Stomach (tissue), 9 donors: ENCODE results near the gene CUEDC1. TPM values are rescaled to one million over a fixed set of nuclear protein-coding genes. Genes with fewer than 3 reads are reported as not detected.
A peak's percentile ranks its signal among the peaks of the same experiment; 100 is the strongest.

Experiments
- DNase-seq, 2 donors: peaks; one replicate each; pipeline versions ENCODE4 v3.0.0 to v3.0.0-alpha.2; 2013 to 2019
- H3K27ac ChIP-seq, 5 donors: fragments of 200-600 bp in 4 of 5; sonication (generic) in 4 of 5; one replicate each; pipeline ENCODE4 v1.5.1; 2013 to 2019; ENCODE audit warnings: mild to moderate bottlenecking in 1 of 5, moderate library complexity in 1 of 5
- H3K27me3 ChIP-seq, 3 donors: fragments of 200-600 bp; sonication (generic); one replicate each; pipeline ENCODE4 v1.5.1; 2017 to 2019; ENCODE audit warnings: mixed run types in 1 of 3
- H3K36me3 ChIP-seq, 4 donors: fragments of 200-600 bp; sonication (generic); 1 replicate in 3 of 4; 2 replicates in 1 of 4; pipeline ENCODE4 v1.5.1; 2016 to 2019
- H3K4me1 ChIP-seq, 4 donors: fragments of 200-600 bp; sonication (generic); one replicate each; pipeline ENCODE4 v1.5.1; 2016 to 2019
- H3K4me3 ChIP-seq, 4 donors: fragments of 200-600 bp; sonication (generic) in 3 of 4; one replicate each; pipeline ENCODE4 v1.5.1; 2016 to 2019; ENCODE audit warnings: mild to moderate bottlenecking in 1 of 4
- H3K9me3 ChIP-seq, 4 donors: fragments of 200-600 bp; sonication (generic); one replicate each; pipeline ENCODE4 v1.5.1; 2016 to 2019
- EP300 ChIP-seq: sonication (generic); formaldehyde crosslinking; IDR thresholded peaks from one replicate; pipeline ENCODE4 v1.6.1; 2017; ENCODE audit warnings: antibody characterized with exemption
- POLR2A ChIP-seq, 4 donors: fragments of 450-650 bp; IDR thresholded peaks; one replicate each; pipeline ENCODE4 v1.6.1; 2016; ENCODE audit warnings: antibody characterized with exemption in 4 of 4, control low read depth in 2 of 4, mild to moderate bottlenecking in 1 of 4, moderate library complexity in 1 of 4
- POLR2AphosphoS5 ChIP-seq, 3 donors: sonication (generic); formaldehyde crosslinking; IDR thresholded peaks; one replicate each; pipeline ENCODE4 v1.6.1; 2016; ENCODE audit warnings: antibody characterized with exemption in 3 of 3
- WGBS, 5 donors: extraction: QIAGEN DNeasy Blood & Tissue Kit in 3 of 5; methylation state at CpG; one replicate each; pipeline versions ENCODE4 v1.1.5 to v1.1.7; 2013 to 2018; 5-methylcytosine and 5-hydroxymethylcytosine counted together
- intact Hi-C: fragments of 100-400 bp; cut with DNase I; formaldehyde crosslinking; loops from one replicate; pipeline ENCODE4 v1.15.1; 2023; ENCODE audit warnings: low total_unique reads
- polyA plus RNA-seq, 3 donors: library from polyadenylated mRNA; stranded (reverse); fragments of 200-250 nt; gene quantifications; one replicate each; pipeline ENCODE4 v1.2.3, GENCODE V29; 2013
- total RNA-seq, 5 donors: library from RNA; depleted of rRNA; stranded (reverse); fragments of >200 nt; gene quantifications; one replicate each; pipeline versions ENCODE4 v1.1.0 to v1.2.3, GENCODE V29; 2014 to 2016
- TF ChIP-seq, protein P1 (sequence below), 7 experiments: fragments of 450-650 bp in 4 of 7; fragments of 200-600 bp in 3 of 7; sonication (generic) in 3 of 7; IDR thresholded peaks; one replicate each; pipeline ENCODE4 v1.5.1; 2016 to 2019; ENCODE audit warnings: antibody characterized with exemption in 7 of 7, control low read depth in 2 of 7, mild to moderate bottlenecking in 1 of 7
- donor health status: healthy with polysubstance abuse.
- donor health status: Bipolar disorder and iron deficiency.
- donor health status: healthy.

Gene CUEDC1
- total and polyA plus RNA-seq, 8 donors: 10.5 to 111 (median 21.7) TPM

DNA sequence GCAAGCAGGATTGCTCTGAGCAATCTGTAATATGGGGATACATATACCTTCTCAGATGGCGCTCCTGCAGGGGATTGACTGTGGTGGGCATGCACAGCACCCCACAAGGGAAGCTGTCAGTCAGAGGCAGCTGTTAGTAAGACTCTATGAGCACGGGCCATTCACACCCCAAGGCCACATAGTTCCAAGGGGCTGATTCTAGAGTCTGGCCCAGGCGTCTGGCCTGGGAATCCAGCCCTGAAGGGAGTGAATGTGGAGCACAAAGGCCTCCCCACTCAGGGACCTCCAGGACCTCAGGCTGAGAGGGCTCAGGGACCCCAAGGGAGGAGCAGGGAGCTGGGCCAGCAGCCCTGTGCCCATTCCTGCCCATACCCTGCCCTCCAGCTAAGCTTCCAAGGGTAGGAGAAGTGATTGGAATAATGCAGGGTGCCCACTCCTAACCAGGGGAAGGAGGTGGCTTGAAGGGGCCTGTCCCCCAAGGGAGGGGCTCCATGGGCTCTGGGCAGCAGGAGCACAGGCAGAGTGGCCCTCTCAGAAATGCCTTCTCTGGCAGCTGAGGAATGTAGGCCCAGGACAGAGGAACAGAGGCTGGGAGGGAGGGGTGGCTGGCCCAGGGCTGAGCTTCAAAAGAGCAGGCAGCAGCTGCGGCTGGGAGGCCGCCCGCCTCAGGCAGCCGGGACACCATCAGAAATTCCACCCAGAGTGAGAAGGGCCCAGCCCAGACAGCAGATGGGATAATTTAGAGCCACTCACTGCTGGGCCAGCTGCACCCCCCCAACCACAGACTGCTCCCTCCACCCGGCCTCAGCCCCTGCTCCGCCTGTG lies 56.5 kb downstream of the CUEDC1 start:
- no peak overlapping the region for H3K4me3 ChIP-seq
- intact Hi-C loops: loop anchor here (10.0 kb wide), 1 partner anchor 56 kb away; the partner anchor contains the start of gene CUEDC1
- H3K9me3 ChIP-seq: no peaks in the 10 kb centered on the region
- peak in 1 of 3 donors; percentile 10 for TF ChIP-seq POLR2AphosphoS5 (IDR thresholded peaks at IDR 0.05)
- TF ChIP-seq, protein P1, sequence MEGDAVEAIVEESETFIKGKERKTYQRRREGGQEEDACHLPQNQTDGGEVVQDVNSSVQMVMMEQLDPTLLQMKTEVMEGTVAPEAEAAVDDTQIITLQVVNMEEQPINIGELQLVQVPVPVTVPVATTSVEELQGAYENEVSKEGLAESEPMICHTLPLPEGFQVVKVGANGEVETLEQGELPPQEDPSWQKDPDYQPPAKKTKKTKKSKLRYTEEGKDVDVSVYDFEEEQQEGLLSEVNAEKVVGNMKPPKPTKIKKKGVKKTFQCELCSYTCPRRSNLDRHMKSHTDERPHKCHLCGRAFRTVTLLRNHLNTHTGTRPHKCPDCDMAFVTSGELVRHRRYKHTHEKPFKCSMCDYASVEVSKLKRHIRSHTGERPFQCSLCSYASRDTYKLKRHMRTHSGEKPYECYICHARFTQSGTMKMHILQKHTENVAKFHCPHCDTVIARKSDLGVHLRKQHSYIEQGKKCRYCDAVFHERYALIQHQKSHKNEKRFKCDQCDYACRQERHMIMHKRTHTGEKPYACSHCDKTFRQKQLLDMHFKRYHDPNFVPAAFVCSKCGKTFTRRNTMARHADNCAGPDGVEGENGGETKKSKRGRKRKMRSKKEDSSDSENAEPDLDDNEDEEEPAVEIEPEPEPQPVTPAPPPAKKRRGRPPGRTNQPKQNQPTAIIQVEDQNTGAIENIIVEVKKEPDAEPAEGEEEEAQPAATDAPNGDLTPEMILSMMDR (IDR thresholded peaks at IDR 0.05): no peak
- peaks cover 75 to 93% (median 89%) of the 10 kb centered on the region in 4 donors for H3K4me1 ChIP-seq
- no peaks in the 10 kb centered on the region for H3K36me3 ChIP-seq
- WGBS, 5 donors: 19 to 50% (median 41%) methylated on average over 5 to 9 of the region's 9 CpGs
- DNase-seq: peak; percentile 72 to 86
- peak overlapping the region; percentile 86 to 94 (median 91) for H3K27ac ChIP-seq
- H3K27me3 ChIP-seq: no peaks in the 10 kb centered on the region

DNA sequence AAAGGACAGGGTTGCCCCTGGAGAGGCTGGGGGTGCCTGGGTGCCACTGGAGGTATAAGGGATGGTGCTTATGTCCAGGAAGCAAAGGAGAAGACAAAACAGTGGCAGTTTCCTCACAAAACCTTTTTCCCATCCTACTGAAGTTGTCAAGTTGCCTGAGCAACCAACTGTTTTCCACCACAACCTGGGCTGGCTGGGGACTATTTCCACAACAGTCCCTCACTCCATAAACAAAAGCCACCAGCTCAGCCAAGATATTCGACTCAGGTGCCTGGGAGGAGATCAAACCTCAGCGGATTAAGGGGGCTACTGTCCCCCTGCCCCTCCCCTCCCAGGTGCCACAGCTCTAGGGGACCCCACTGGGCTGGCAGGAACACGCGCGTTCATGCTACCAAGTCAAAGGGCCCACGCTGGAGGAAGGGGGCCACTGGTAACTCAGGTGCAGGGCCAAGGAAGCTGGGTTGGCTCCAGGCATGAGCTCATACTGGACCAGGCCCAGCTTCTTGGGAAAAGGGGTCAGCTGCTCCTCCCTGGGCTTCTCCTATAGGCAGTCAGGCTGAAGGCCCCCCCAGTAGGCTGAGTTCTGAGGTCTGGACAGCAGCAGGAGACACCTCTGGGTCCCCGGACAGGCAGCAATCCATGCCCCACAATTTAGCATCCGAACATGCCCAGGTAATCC lies 59.7 kb downstream of the CUEDC1 start:
- 39 to 69% (median 63%) methylated on average over 5 to 8 of the region's 8 CpGs for WGBS, 5 donors
- Histone ChIP-seq H3K4me1 (peaks cover 71 to 93% (median 89%) of the 10 kb centered on the region in 4 donors), H3K27ac (peak overlapping the region; percentile 43 to 95 (median 91)), H3K36me3 (no peaks in the 10 kb centered on the region), H3K9me3 (no peaks in the 10 kb centered on the region), H3K27me3 (no peaks in the 10 kb centered on the region), H3K4me3 (no peak overlapping the region)
- TF ChIP-seq, protein P1 (IDR thresholded peaks at IDR 0.05): no peak
- TF ChIP-seq POLR2AphosphoS5 (IDR thresholded peaks at IDR 0.05) (no peak), POLR2A (IDR thresholded peaks at IDR 0.05) (no peak), EP300 (no peak)
- DNase-seq: peak; percentile 45 to 79
- intact Hi-C loops: loop anchor here (10.0 kb wide), 1 partner anchor 59 kb away; the partner anchor contains the start of gene CUEDC1

GRCh38 chr17:57894848-57895247 lies 60.4 kb downstream of the CUEDC1 start:
- DNase-seq: peak in 1 of 2 donors; percentile 4
- H3K4me1 ChIP-seq: peaks cover 71 to 93% (median 89%) of the 10 kb centered on the region in 4 donors

More at GRCh38 chr17:57894848-57895247, 60.4 kb downstream of the CUEDC1 start:
- TF ChIP-seq, protein P1 (IDR thresholded peaks at IDR 0.05): no peak
- TF ChIP-seq EP300: no peak
- no peak for TF ChIP-seq POLR2AphosphoS5 (IDR thresholded peaks at IDR 0.05)
- TF ChIP-seq POLR2A (IDR thresholded peaks at IDR 0.05): no peak
- intact Hi-C loops: loop anchor here (10.0 kb wide), 1 partner anchor 60 kb away; the partner anchor contains the start of gene CUEDC1
- Histone ChIP-seq H3K9me3 (no peaks in the 10 kb centered on the region), H3K4me3 (no peak overlapping the region), H3K27ac (peak overlapping the region; percentile 43 to 95 (median 91)), H3K36me3 (no peaks in the 10 kb centered on the region), H3K27me3 (no peaks in the 10 kb centered on the region)
- 90 to 97% (median 94%) methylated on average over 1 of the region's 1 CpG for WGBS, 5 donors
